Mesenchymal stem cell (in vitro differentiated cells and primary cell): Measurements from ENCODE around the gene OGFOD3.

Experiments
- DNase-seq: peaks from one replicate; pipeline ENCODE4 v3.0.0-alpha.2; 2013
- H2AFZ ChIP-seq: one replicate; pipeline ENCODE4 v1.6.1; 2013; ENCODE audit warnings: low read depth, mild to moderate bottlenecking, control low read depth, inconsistent platforms, low read length, moderate library complexity
- H2AK5ac ChIP-seq: 2 replicates; pipeline ENCODE4 v1.6.1; 2013; ENCODE audit warnings: low read length, moderate library complexity, mild to moderate bottlenecking, inconsistent platforms; ENCODE audit not compliant: severe bottlenecking
- H2BK120ac ChIP-seq: one replicate; pipeline ENCODE4 v1.6.1; 2013; ENCODE audit warnings: low read depth, mild to moderate bottlenecking, inconsistent platforms, low read length, moderate library complexity
- H2BK12ac ChIP-seq, 2 experiments: one replicate each; pipeline ENCODE4 v1.6.1; 2013; ENCODE audit warnings: inconsistent platforms in 2 of 2, low read length in 2 of 2, mild to moderate bottlenecking in 2 of 2, moderate library complexity in 2 of 2, control low read depth in 1 of 2
- H2BK15ac ChIP-seq: one replicate; pipeline ENCODE4 v1.6.1; 2013; ENCODE audit warnings: mild to moderate bottlenecking, low read depth, inconsistent platforms; ENCODE audit not compliant: poor library complexity, severe bottlenecking
- H2BK5ac ChIP-seq: 2 replicates; pipeline ENCODE4 v1.6.1; 2013; ENCODE audit warnings: low read depth, mild to moderate bottlenecking, low read length, control low read depth, inconsistent platforms; ENCODE audit not compliant: poor library complexity, severe bottlenecking
- H3K14ac ChIP-seq, 2 experiments: one replicate each; pipeline ENCODE4 v1.6.1; 2013; ENCODE audit warnings: inconsistent platforms in 2 of 2, low read length in 2 of 2, control low read depth in 1 of 2, mild to moderate bottlenecking in 1 of 2, moderate library complexity in 1 of 2
- H3K18ac ChIP-seq, 2 experiments: one replicate each; pipeline ENCODE4 v1.6.1; 2013; ENCODE audit warnings: inconsistent platforms in 2 of 2, low read length in 2 of 2, control low read depth in 1 of 2, low read depth in 1 of 2, mild to moderate bottlenecking in 1 of 2
- H3K23ac ChIP-seq, 2 experiments: one replicate each; pipeline ENCODE4 v1.6.1; 2013; ENCODE audit warnings: inconsistent platforms in 2 of 2, low read length in 2 of 2, mild to moderate bottlenecking in 2 of 2, moderate library complexity in 2 of 2, control low read depth in 1 of 2
- H3K27ac ChIP-seq: 2 replicates; pipeline ENCODE4 v1.5.1; 2013; ENCODE audit warnings: mild to moderate bottlenecking, moderate library complexity, low read length, control low read depth, inconsistent platforms; ENCODE audit not compliant: poor library complexity, severe bottlenecking
- H3K27me3 ChIP-seq, 2 experiments: 2 replicates each; pipeline versions ENCODE4 v1.6.1 to v1.7.0; 2013; ENCODE audit warnings: low read length in 2 of 2, mild to moderate bottlenecking in 2 of 2, moderate library complexity in 2 of 2, control low read depth in 1 of 2, inconsistent platforms in 1 of 2; ENCODE audit not compliant: control insufficient read depth in 1 of 2, insufficient read depth in 1 of 2
- H3K36me3 ChIP-seq, 2 experiments: 2 replicates each; pipeline versions ENCODE4 v1.6.1 to v1.7.0; 2013; ENCODE audit warnings: low read length in 2 of 2, control low read depth in 1 of 2, inconsistent platforms in 1 of 2, low read depth in 1 of 2, mild to moderate bottlenecking in 1 of 2; ENCODE audit not compliant: insufficient read depth in 2 of 2, control insufficient read depth in 1 of 2
- H3K4ac ChIP-seq, 2 experiments: one replicate each; pipeline ENCODE4 v1.6.1; 2013; ENCODE audit warnings: inconsistent platforms in 2 of 2, low read length in 2 of 2, mild to moderate bottlenecking in 2 of 2, moderate library complexity in 2 of 2, control low read depth in 1 of 2, low read depth in 1 of 2
- H3K4me1 ChIP-seq: 2 replicates; pipeline ENCODE4 v1.6.1; 2013; ENCODE audit warnings: low read depth, low read length, control low read depth; ENCODE audit not compliant: control insufficient read depth, insufficient read depth
- H3K4me2 ChIP-seq: 2 replicates; pipeline ENCODE4 v1.6.1; 2013; ENCODE audit warnings: low read length, mild to moderate bottlenecking, inconsistent platforms; ENCODE audit not compliant: poor library complexity, severe bottlenecking
- H3K4me3 ChIP-seq, 2 experiments: 2 replicates each; pipeline versions ENCODE4 v1.5.1 to v1.7.0; 2013; ENCODE audit warnings: low read length in 2 of 2, mild to moderate bottlenecking in 2 of 2, control low read depth in 1 of 2, low read depth in 1 of 2; ENCODE audit not compliant: insufficient read depth in 1 of 2
- H3K79me1 ChIP-seq: replicated peaks from 2 replicates; pipeline ENCODE4 v1.6.1; 2013; ENCODE audit warnings: mild to moderate bottlenecking, control low read depth, low read length, inconsistent platforms; ENCODE audit not compliant: poor library complexity, severe bottlenecking
- H3K9ac ChIP-seq: 2 replicates; pipeline ENCODE4 v1.7.0; 2013; ENCODE audit warnings: mild to moderate bottlenecking, low read length, moderate library complexity
- H3K9me3 ChIP-seq: 2 replicates; pipeline ENCODE4 v1.7.0; 2013; ENCODE audit warnings: mild to moderate bottlenecking, low read length; ENCODE audit not compliant: control insufficient read depth
- H4K8ac ChIP-seq: one replicate; pipeline ENCODE4 v1.6.1; 2013; ENCODE audit warnings: inconsistent platforms, mild to moderate bottlenecking, low read length, moderate library complexity
- H4K91ac ChIP-seq: one replicate; pipeline ENCODE4 v1.6.1; 2013; ENCODE audit warnings: mild to moderate bottlenecking, low read length, inconsistent platforms
- WGBS: methylation state at CpG from one replicate; pipeline ENCODE4 v1.1.7; 2013; ENCODE audit warnings: mixed read lengths; 5-methylcytosine and 5-hydroxymethylcytosine counted together

Gene OGFOD3

GRCh38 chr17:82450357-82451106 lies 32.1 kb upstream of the OGFOD3 start, which contains the start of gene CYBC1:
TSS of gene CYBC1 (minus strand) at chr17:82450752. CDS start at chr17:82449254, 1,498 bp downstream.
- Histone ChIP-seq H3K79me1 (peaks cover 29% of the 10 kb centered on the region), H3K27me3 (no peaks in the 10 kb centered on the region), H3K18ac (peak within 1 kb of the TSS; percentile 92 to 97), H2BK120ac (peak within 1 kb of the TSS; percentile 77), H3K4me2 (peak within 1 kb of the TSS; percentile 58), H2BK12ac (peak within 1 kb of the TSS; percentile 28 to 95), H3K4me3 (peak within 1 kb of the TSS; percentile 94), H4K91ac (peak within 1 kb of the TSS; percentile 93), H2AK5ac (peak within 1 kb of the TSS; percentile 66), H4K8ac (peak within 1 kb of the TSS; percentile 87), H3K27ac (peak within 1 kb of the TSS; percentile 82), H3K4ac (peak within 1 kb of the TSS; percentile 73 to 77), H3K23ac (peak within 1 kb of the TSS in 1 of 2 experiments; percentile 96), H2AFZ (peak within 1 kb of the TSS; percentile 93), H3K9me3 (no peaks in the 10 kb centered on the region), H2BK5ac (peak within 1 kb of the TSS; percentile 83), H2BK15ac (peak within 1 kb of the TSS; percentile 73), H3K9ac (peak within 1 kb of the TSS; percentile 94), H3K36me3 (peaks cover 12 to 21% of the 10 kb centered on the region in 2 experiments), H3K4me1 (peaks cover 20% of the 10 kb centered on the region), H3K14ac (peak within 1 kb of the TSS in 1 of 2 experiments; percentile 99)
- peak; percentile 93 for DNase-seq
- WGBS: 2% methylated on average over 86 of the region's 91 CpGs

DNA sequence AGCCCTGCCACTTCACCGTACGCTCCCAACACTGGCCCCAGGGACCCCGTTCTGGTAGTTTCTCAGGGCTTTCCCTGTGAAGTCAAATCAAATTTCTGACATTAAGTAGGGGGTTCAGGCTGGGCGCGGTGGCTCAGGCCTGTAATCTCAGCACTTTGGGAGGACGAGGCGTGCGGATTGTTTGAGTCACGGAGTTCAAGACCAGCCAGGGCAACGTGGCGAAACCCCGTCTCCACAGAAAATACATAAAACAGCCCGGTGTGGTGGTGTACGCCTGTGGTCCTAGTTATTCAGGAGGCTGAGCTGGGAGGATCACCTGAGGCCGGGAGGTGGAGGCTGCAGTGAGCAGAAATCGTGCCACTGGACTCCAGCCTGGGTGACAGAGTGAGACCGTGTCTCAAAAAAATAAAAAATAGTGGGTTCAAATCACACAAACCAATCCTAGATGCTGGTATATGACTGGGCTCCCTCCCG lies 31.5 kb upstream of the OGFOD3 start:
- WGBS: 78% methylated on average over 18 of the region's 18 CpGs
- Histone ChIP-seq H3K27me3 (no peaks in the 10 kb centered on the region), H2BK12ac (peak overlapping the region in 1 of 2 experiments; percentile 37), H3K14ac (no peak overlapping the region), H3K9ac (peak overlapping the region; percentile 94), H3K4me1 (peaks cover 26% of the 10 kb centered on the region), H3K18ac (peak overlapping the region; percentile 92 to 97), H3K23ac (peak overlapping the region in 1 of 2 experiments; percentile 66), H3K4ac (peak overlapping the region; percentile 73 to 77), H2AK5ac (no peak overlapping the region), H4K8ac (peak overlapping the region; percentile 87), H3K79me1 (peaks cover 34% of the 10 kb centered on the region), H3K9me3 (no peaks in the 10 kb centered on the region), H3K36me3 (peaks cover 12 to 27% of the 10 kb centered on the region in 2 experiments), H2BK120ac (peak overlapping the region; percentile 77), H2AFZ (peak overlapping the region; percentile 93), H3K4me2 (peak overlapping the region; percentile 58), H3K27ac (no peak overlapping the region), H4K91ac (no peak overlapping the region), H2BK15ac (no peak overlapping the region), H3K4me3 (peak overlapping the region; percentile 94), H2BK5ac (no peak overlapping the region)
- no peak for DNase-seq

GRCh38 chr17:82449131-82449882 lies 30.9 kb upstream of the OGFOD3 start:
- Histone ChIP-seq H4K8ac (no peak overlapping the region), H2BK120ac (no peak overlapping the region), H2BK12ac (no peak overlapping the region), H3K23ac (peak overlapping the region in 1 of 2 experiments; percentile 27), H3K9me3 (no peaks in the 10 kb centered on the region), H3K79me1 (peaks cover 34% of the 10 kb centered on the region), H3K4ac (peak overlapping the region in 1 of 2 experiments; percentile 24), H2AK5ac (peak overlapping the region; percentile 19), H3K4me3 (peak overlapping the region in 1 of 2 experiments; percentile 94), H3K14ac (no peak overlapping the region), H3K4me2 (peak overlapping the region; percentile 58), H4K91ac (no peak overlapping the region), H3K9ac (peak overlapping the region; percentile 94), H3K4me1 (peaks cover 32% of the 10 kb centered on the region), H2BK15ac (no peak overlapping the region), H3K18ac (no peak overlapping the region), H2BK5ac (no peak overlapping the region), H3K27ac (no peak overlapping the region), H3K27me3 (no peaks in the 10 kb centered on the region), H2AFZ (no peak overlapping the region), H3K36me3 (peaks cover 17 to 34% of the 10 kb centered on the region in 2 experiments)
- DNase-seq: no peak
- 97% methylated on average over 30 of the region's 30 CpGs for WGBS

- H3K27me3 ChIP-seq: no peaks in the 10 kb centered on the region
- H2BK15ac ChIP-seq: no peak overlapping the region
- no peak overlapping the region for H3K4me2 ChIP-seq
- H3K9ac ChIP-seq: no peak overlapping the region
- no peak overlapping the region for H3K4me3 ChIP-seq
- no peak overlapping the region for H2BK120ac ChIP-seq
- no peak for DNase-seq
- H2BK12ac ChIP-seq: no peak overlapping the region
- no peak overlapping the region for H3K23ac ChIP-seq
- no peak overlapping the region for H4K8ac ChIP-seq
- no peaks in the 10 kb centered on the region for H3K9me3 ChIP-seq
- H3K27ac ChIP-seq: no peak overlapping the region
- no peak overlapping the region for H3K14ac ChIP-seq
- no peak overlapping the region for H3K4ac ChIP-seq
- peaks cover 28 to 48% of the 10 kb centered on the region in 2 experiments for H3K36me3 ChIP-seq
- 93% methylated on average over 8 of the region's 11 CpGs for WGBS
- H3K79me1 ChIP-seq: peaks cover 34% of the 10 kb centered on the region
- H3K4me1 ChIP-seq: peaks cover 32% of the 10 kb centered on the region
- no peak overlapping the region for H2AFZ ChIP-seq
- H2BK5ac ChIP-seq: no peak overlapping the region
- H2AK5ac ChIP-seq: no peak overlapping the region
- no peak overlapping the region for H3K18ac ChIP-seq
- no peak overlapping the region for H4K91ac ChIP-seq
Measured at GRCh38 chr17:82447876-82448275, 29.5 kb upstream of the OGFOD3 start.
